SK-N-MC (cell line): ENCODE measurements around the gene MOG.

Experiments
- EZH2 ChIP-seq: fragments of 200-600 bp; sonication (generic); IDR thresholded peaks from one replicate; pipeline ENCODE4 v1.6.1; 2017; ENCODE audit warnings: antibody characterized with exemption
- POLR2AphosphoS5 ChIP-seq: IDR thresholded peaks from 2 replicates; pipeline ENCODE4 v1.6.1; 2012; ENCODE audit warnings: mild to moderate bottlenecking, low read depth, low read length, borderline replicate concordance

DNA sequence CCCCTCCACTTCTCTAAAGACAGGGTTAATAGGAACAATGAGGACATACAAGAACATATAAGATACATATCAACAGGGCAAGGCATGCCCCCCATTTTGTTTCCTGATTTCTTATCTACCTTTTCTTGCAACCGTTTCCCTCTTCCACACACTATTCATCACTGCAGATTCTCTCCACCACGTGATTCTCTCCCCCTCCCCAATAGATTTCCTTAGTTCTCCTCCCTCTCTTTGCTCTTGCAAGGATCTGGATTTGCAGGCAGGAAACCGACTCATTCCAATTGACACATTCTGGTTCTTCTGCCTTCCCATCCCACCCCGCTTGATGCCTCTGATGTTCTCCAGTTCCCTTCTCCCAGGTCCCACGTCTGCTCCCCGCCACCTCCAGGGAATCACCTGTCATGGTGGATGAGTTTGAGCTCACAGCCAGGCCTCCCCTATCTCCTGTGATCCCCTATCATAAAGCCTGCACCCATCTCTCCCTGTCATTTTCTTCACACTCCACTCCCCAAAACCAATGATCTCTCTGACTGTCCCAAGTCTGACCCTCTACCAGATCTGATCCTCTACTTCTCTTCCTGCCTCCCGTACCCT, 31.5 kb upstream of the MOG start:
- TF ChIP-seq POLR2AphosphoS5 (no peak), EZH2 (no peak)
